ENCODE data around the gene ST7. TPM values are rescaled to one million over a fixed set of nuclear protein-coding genes. Genes with fewer than 3 reads are reported as not detected.

Gene ST7
- total RNA-seq, 1 experiment from 2014 or later: 20.8 TPM

DNA sequence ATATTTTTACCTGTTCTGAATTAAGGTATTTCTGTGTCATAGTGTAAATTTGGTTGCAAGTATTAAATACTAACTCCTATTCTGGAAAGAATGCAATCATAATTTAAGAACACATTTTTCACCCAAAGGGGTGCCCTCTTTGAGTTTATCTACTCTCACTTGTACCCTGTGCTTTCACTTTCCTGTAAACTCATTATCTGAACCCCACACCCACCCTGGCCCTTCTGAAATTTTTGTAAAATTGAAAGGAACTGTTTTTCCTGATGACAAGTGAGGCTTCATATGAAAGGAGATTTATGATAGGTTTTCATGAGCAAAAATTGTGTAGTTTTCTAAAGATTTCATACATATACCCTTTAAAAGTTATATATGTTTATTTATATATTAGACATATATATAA lies 235.1 kb downstream of the ST7 start:
- no peak for DNase-seq (ENCODE audit: low read depth)

DNA sequence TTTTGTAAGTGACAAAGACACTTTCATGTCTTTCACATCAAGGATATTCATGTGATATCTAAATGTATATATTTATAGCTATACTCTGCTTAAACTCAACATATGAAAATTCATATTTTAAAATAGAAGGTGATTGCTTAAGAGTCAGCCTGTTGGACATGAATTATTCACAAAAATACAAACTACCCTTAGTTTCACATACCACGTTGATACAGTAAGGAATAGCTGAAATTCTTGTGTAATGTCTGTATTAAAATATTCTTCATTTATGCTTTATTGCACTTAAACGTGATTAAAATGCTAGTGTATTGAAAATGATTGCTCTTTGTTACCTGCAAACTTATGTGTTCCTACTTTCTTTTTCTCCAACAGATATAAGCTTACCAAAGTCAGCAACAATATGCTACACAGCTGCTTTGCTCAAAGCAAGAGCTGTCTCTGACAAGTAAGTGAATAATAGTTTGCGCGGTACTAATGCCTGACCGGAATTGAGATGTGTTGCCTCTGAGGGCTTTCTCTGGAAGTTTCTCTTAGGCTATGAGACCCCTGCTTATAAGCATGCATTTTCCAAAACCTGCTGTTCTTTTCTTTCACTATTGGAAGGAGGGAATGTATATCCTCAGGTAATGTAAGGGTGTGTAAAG lies 235.8 kb downstream of the ST7 start:
- no peak for DNase-seq (ENCODE audit: low read depth)

GRCh38 chr7:117190104-117190503 lies 236.8 kb downstream of the ST7 start:
- no peak for DNase-seq (ENCODE audit: low read depth)

DNA sequence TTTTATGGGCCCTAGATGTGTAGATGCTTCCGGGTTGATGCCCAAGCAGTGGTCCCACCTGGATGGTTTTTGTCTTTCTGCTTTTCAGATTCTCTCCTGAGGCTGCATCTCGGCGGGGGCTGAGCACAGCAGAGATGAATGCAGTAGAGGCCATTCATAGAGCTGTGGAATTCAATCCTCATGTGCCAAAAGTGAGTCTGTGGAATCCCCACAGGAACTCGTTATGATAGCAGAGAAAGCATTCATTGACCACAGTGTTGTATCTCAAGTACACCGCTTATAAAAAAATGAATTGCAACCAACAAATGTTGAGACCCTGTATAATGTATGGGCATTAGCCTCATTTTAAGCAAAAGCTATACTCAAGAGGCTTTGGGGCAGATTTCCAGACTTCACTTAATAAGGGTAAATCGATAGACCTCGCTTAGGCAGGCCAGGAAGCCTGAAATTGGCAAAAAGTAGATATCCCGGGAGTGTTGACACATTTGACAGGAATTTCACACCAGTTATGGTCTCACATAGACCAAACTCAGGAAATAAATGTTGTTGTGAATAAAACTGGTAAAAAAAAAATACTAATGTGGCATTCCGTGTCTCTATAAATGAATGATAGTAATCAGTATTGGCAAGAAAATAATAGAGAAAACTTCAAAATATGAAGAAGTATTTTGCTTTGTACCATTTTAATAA lies 237.6 kb downstream of the ST7 start:
- no peak for DNase-seq (ENCODE audit: low read depth)

GRCh38 chr7:117192108-117192507 lies 238.8 kb downstream of the ST7 start:
- DNase-seq (ENCODE audit: low read depth): no peak

GRCh38 chr7:117193564-117193963 lies 240.3 kb downstream of the ST7 start:
- peak; percentile 40 for DNase-seq (ENCODE audit: low read depth)

DNA sequence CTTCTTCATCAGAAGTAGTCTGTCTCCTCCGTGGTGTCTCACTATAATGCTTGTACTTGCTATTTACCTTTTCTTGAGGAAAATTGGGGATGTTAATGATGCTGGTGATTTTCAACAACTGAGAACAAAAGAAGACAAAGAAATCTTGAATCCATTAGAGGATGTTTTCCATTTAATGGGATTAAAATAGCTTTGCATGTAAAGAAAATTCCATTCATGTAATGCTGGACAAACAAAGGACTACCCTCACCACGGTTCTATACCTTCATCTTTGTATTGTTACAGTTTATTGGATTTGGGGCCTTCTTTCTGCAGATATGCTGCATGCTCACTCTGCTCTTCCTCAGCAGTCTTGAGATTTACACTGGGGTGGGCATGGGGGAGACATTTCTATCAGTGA lies 241.1 kb downstream of the ST7 start:
- no peak for DNase-seq (ENCODE audit: low read depth)

DNA sequence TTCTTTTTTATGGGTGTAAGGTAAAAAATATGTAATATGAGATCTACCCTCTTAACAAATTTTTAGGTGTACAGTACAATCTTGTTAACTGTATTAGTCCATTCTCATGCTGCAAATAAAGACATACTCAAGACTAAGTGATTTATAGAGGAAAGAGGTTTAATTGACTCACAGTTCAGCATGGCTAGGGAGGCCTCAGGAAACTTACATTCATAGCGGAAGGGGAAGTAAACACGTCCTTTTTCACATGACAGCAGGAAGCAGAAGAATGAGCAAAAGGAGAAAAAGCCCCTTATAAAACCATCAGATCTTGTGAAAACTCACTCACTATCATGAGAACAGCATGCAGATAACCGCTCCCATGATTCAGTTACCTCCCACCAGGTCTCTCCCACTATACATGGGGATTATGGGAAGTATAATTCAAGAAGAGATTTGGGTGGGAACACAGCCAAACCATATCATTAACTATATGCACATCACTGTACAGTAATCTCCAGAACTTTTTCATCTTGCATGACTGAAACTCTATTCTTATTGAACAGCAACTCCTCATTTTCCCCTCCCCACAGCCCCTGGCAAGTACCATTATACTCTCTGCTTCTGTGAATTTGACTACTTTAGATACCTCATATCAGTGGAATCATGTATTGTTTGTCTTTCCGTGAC lies 242.2 kb downstream of the ST7 start:
- no peak for DNase-seq (ENCODE audit: low read depth)

DNA sequence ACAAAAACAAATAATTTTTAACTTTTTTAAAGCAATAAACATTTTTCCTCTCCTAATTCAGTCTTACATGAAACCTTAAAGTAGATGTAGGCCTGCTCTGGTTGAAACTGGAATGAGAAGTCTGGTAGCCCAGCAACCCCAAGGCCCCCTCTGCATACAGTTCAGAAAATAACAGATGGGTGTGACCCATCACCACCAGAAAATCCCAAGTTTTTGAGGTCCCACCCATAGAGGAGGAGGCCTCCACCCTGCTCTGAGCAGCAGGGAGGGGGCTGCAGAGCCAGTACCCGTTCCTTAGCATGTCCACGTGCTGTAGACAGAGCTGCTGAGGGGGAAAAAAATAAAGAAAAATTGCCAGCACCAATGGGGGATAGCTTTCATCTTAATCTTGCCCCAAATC lies 246.8 kb downstream of the ST7 start:
- no peak for DNase-seq (ENCODE audit: low read depth)

- DNase-seq (ENCODE audit: low read depth): no peak
Observed at GRCh38 chr7:117200786-117201458, 247.6 kb downstream of the ST7 start.

DNA sequence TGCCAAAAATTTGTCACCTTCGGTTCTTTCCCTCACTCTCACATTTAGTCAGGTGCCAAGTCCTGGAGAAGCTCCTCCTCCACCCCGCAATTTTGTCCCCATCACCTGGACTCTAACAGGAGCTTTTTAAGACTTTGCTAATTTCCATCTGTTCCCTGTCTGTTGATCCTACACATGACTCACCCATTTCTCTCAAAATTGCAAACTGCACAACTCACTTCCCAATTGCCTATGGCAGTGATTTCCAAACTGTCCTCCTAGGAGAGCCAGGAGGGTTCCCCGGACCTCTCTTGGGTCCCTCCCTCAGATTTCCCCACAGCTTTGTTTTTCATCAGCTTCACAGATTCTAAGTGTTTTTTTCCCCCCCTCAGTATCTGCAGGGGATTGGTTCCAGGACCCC lies 249.2 kb downstream of the ST7 start:
- DNase-seq (ENCODE audit: low read depth): peak; percentile 24

DNA sequence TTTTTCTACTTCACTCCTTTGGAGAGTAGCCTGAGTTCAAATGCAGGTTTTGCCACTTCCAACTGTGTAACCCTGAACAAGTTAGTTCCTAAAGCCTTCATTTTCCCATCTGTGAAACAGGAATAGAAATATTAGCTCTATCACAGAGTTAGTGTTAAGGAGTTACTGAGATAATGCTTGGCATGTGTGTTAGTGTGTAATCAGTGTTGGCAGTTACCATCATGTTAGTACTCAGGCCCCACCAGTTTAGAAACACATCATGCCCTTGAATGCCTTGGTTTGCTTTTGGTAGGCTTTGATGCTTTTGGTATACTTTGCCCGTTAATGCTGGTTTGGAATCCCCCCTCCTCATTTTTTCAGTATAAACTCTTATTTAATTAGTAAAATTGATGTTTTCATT lies 249.9 kb downstream of the ST7 start:
- no peak for DNase-seq (ENCODE audit: low read depth)

GRCh38 chr7:117205873-117206272 lies 252.6 kb downstream of the ST7 start:
- no peak for DNase-seq (ENCODE audit: low read depth)

DNA sequence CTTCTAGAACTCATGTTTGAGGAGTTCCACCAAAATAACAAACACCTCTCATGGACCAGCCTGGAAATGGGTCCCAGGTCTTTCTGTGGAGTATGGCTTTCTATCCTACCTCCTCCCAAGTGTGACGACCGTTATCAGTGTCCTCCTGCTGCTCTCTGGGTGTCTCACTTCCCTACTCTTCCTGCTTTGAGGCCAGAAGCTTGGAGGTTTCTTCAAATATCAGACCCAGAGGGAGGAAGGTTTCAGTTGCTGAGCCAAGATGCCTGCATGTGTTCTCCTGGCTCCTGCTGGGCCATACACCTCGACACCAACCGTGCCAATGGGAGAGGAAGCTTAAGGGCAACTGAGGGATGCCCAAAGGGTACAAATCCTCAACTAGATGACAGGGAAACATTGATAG lies 255.0 kb downstream of the ST7 start:
- DNase-seq (ENCODE audit: low read depth): no peak

- DNase-seq (ENCODE audit: low read depth): no peak
Observed at GRCh38 chr7:117210397-117210796, 257.1 kb downstream of the ST7 start.

- DNase-seq (ENCODE audit: low read depth): no peak
Observed at GRCh38 chr7:117210908-117211307, 257.6 kb downstream of the ST7 start.

DNA sequence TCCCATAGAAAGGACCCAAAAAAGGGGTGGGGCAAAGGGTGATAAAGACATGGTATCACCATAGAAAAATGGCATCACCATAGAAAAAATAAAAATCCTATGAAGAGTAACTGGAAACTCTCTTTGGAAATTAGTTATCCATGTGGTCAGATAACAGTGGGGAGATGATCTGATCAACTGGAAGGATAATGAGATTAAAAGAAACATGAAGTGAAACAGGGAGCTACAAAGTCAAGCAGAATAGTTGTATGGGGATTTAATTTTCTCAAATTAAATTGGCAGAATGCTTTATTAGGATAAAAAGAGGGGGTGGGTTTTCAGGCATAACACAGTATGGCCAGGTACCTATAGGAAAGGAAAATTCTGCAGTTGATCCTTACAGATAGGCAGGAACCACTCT lies 258.3 kb downstream of the ST7 start:
- DNase-seq (ENCODE audit: low read depth): no peak

GRCh38 chr7:117212969-117213877 lies 259.9 kb downstream of the ST7 start:
- DNase-seq (ENCODE audit: low read depth): peak; percentile 64

GRCh38 chr7:117216010-117216409 lies 262.7 kb downstream of the ST7 start:
- DNase-seq (ENCODE audit: low read depth): no peak

DNA sequence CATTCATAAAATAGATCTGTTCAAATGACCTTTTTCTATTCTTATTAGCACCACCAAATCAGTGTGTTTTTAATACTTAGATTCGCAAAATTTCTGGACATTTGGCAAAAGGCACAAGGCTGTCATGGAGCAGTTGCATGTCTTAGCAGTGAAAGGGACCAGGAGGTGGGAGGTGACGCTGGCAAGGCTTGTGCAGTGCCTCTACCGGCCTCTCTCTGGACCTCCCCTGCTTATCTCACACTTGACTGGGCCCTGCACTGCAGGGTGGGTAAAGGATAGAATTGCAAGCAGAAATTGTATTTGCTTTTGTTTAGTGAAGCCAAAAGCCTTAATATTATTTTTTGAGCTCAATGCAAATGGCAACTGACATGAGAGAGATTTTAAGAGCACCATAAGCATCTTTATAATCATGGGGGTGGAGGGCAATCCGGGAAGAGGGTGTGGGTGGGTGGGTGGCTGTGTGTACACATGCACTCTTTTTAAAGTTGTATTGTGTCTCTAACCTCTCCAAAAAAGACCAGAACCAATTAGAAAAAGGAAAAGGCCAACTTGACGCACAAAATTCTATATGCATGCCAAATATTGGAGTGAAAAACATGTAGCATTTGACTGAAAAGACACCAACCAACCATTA lies 263.3 kb downstream of the ST7 start:
- DNase-seq (ENCODE audit: low read depth): no peak
